ENCODE data around the gene PSMC3IP. TPM values are rescaled to one million over a fixed set of nuclear protein-coding genes. Genes with fewer than 3 reads are reported as not detected.
A peak's percentile ranks its signal among the peaks of the same experiment; 100 is the strongest.

The PSMC3IP gene
- total and polyA plus RNA-seq, 2 experiments from 2014 or later: 1.9 to 3.7 TPM

DNA sequence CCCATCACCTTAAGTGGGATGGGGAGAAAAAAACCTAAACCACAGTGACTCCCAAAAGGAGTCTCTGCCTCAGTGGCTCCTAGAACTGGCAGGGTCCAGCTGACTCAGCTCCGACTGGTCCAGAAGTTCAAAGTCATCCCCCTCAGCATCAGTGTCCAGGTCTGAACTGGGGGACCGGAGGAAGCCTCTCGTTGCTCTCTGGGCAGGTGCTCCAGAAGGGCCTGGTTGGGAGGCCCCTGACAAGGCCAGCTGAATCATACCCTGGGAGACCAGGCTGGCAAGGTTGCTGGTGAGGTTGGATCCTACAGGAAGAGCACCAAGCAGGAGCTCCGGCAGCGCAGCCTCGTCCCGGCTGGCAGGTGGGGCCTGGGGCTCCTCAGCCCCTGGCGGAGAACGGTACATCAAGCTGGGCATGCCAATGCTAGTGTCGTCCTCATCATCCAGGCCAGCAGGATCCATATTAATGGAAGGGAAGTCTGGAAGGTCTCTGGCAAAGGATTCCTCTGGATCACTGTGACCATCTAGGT lies 4.3 kb upstream of the PSMC3IP start:
- Histone ChIP-seq H3K4me2 (no peak overlapping the region), H3K4me1 (ENCODE audit: insufficient read depth) (peaks cover 4% of the 10 kb centered on the region), H2AFZ (no peak overlapping the region), H3K79me2 (peaks cover 7% of the 10 kb centered on the region), H3K36me3 (replicated peaks; ENCODE audit: insufficient read depth, low read depth) (no peaks in the 10 kb centered on the region), H3K9me3 (ENCODE audit: low read depth) (no peaks in the 10 kb centered on the region), H3K4me3 (no peak overlapping the region), H3K27me3 (no peaks in the 10 kb centered on the region), H3K27ac (no peak overlapping the region), H3K9me2 (replicated peaks; ENCODE audit: insufficient read depth) (no peaks in the 10 kb centered on the region), H4K20me1 (ENCODE audit: insufficient read depth, poor library complexity, severe bottlenecking) (no peaks in the 10 kb centered on the region)
- 97% methylated on average over 10 of the region's 10 CpGs for WGBS (ENCODE audit: low lambda C conversion rate, missing lambda C conversion rate)
- DNase-seq (ENCODE audit: low spot score): no peak
- TF ChIP-seq EZH2phosphoT487 (IDR thresholded peaks at IDR 0.05; ENCODE audit: low read depth, severe bottlenecking, unreplicated experiment) (no peak), EZH2 (IDR thresholded peaks at IDR 0.05; ENCODE audit: borderline replicate concordance) (no peak)
- TF ChIP-seq, protein P1, sequence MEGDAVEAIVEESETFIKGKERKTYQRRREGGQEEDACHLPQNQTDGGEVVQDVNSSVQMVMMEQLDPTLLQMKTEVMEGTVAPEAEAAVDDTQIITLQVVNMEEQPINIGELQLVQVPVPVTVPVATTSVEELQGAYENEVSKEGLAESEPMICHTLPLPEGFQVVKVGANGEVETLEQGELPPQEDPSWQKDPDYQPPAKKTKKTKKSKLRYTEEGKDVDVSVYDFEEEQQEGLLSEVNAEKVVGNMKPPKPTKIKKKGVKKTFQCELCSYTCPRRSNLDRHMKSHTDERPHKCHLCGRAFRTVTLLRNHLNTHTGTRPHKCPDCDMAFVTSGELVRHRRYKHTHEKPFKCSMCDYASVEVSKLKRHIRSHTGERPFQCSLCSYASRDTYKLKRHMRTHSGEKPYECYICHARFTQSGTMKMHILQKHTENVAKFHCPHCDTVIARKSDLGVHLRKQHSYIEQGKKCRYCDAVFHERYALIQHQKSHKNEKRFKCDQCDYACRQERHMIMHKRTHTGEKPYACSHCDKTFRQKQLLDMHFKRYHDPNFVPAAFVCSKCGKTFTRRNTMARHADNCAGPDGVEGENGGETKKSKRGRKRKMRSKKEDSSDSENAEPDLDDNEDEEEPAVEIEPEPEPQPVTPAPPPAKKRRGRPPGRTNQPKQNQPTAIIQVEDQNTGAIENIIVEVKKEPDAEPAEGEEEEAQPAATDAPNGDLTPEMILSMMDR (IDR thresholded peaks at IDR 0.05; ENCODE audit: poor library complexity): no peak

GRCh38 chr17:42579794-42580551 lies 2.4 kb upstream of the PSMC3IP start:
- Histone ChIP-seq H3K36me3 (replicated peaks; ENCODE audit: insufficient read depth, low read depth) (no peaks in the 10 kb centered on the region), H4K20me1 (ENCODE audit: insufficient read depth, poor library complexity, severe bottlenecking) (no peaks in the 10 kb centered on the region), H3K4me3 (no peak overlapping the region), H3K27ac (no peak overlapping the region), H3K27me3 (no peaks in the 10 kb centered on the region), H3K79me2 (peaks cover 7% of the 10 kb centered on the region), H3K4me2 (no peak overlapping the region), H2AFZ (no peak overlapping the region), H3K4me1 (ENCODE audit: insufficient read depth) (peaks cover 4% of the 10 kb centered on the region), H3K9me2 (replicated peaks; ENCODE audit: insufficient read depth) (no peaks in the 10 kb centered on the region), H3K9me3 (ENCODE audit: low read depth) (no peaks in the 10 kb centered on the region)
- TF ChIP-seq EZH2phosphoT487 (IDR thresholded peaks at IDR 0.05; ENCODE audit: low read depth, severe bottlenecking, unreplicated experiment): no peak
- TF ChIP-seq, protein P1 (IDR thresholded peaks at IDR 0.05; ENCODE audit: poor library complexity): no peak
- no peak for TF ChIP-seq EZH2 (IDR thresholded peaks at IDR 0.05; ENCODE audit: borderline replicate concordance)
- DNase-seq (ENCODE audit: low spot score): no peak
- 70% methylated on average over 2 of the region's 2 CpGs for WGBS (ENCODE audit: low lambda C conversion rate, missing lambda C conversion rate)

DNA sequence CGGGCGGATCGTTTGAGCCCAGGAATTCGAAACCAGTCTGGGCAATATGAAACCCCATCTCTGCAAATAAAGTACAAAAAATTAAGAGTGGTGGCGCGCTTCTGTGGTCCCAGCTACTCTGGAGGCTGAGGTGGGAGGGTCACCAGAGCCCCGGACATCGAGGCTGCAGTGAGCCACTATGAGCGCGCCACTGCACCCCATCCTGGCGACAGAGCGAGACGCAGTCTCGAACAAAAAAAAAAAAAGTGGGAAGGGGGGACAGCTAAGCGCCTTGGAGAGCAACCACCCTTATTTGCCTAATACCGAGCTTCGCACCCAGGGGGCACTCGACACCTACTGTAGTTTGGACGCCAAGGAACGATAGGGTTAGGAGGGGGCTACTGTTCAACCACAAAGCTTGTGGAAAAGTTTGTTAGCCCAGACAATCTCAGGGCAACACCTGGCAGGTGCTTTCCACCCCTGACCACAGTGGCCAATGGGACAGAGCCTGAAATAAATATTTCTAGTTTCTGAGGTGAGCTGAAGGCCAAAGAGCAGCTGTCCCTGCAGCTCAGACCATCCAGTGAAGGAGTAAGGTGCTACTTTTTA lies 847 bp upstream of the PSMC3IP start:
- no peaks in the 10 kb centered on the region for H4K20me1 ChIP-seq (ENCODE audit: insufficient read depth, poor library complexity, severe bottlenecking)
- H3K9me3 ChIP-seq (ENCODE audit: low read depth): no peaks in the 10 kb centered on the region
- peak overlapping the region; percentile 85 for H3K4me2 ChIP-seq
- H3K36me3 ChIP-seq (replicated peaks; ENCODE audit: insufficient read depth, low read depth): no peaks in the 10 kb centered on the region
- 2% methylated on average over 20 of the region's 20 CpGs for WGBS (ENCODE audit: low lambda C conversion rate, missing lambda C conversion rate)
- peak overlapping the region; percentile 54 for H2AFZ ChIP-seq
- DNase-seq (ENCODE audit: low spot score): peak; percentile 87
- H3K27ac ChIP-seq: peak overlapping the region; percentile 76
- no peaks in the 10 kb centered on the region for H3K27me3 ChIP-seq
- H3K4me3 ChIP-seq: peak overlapping the region; percentile 46
- H3K79me2 ChIP-seq: peaks cover 7% of the 10 kb centered on the region
- peaks cover 4% of the 10 kb centered on the region for H3K4me1 ChIP-seq (ENCODE audit: insufficient read depth)
- no peaks in the 10 kb centered on the region for H3K9me2 ChIP-seq (replicated peaks; ENCODE audit: insufficient read depth)
- no peak for TF ChIP-seq EZH2phosphoT487 (IDR thresholded peaks at IDR 0.05; ENCODE audit: low read depth, severe bottlenecking, unreplicated experiment)
- TF ChIP-seq, protein P1 (IDR thresholded peaks at IDR 0.05; ENCODE audit: poor library complexity): peak; percentile 74

Data from hepatocyte (in vitro differentiated cells).